HepG2 (cell line): ENCODE data around the gene CFAP97D1. TPM values are rescaled to one million over a fixed set of nuclear protein-coding genes. Genes with fewer than 3 reads are reported as not detected.

ENCODE experiments used
- FOXP4 ChIP-seq: sonication (generic); formaldehyde crosslinking; IDR thresholded peaks from 2 replicates; pipeline ENCODE4 v1.4.0; 2020; ENCODE audit warnings: missing genetic modification reagents
- GATAD2A ChIP-seq: IDR thresholded peaks from 2 replicates; pipeline ENCODE4 v1.6.1; 2016
- NFKB2 ChIP-seq: sonication (generic); formaldehyde crosslinking; IDR thresholded peaks from 2 replicates; pipeline ENCODE4 v1.4.0; 2020; ENCODE audit warnings: missing genetic modification reagents, borderline replicate concordance
- PHF5A ChIP-seq: IDR thresholded peaks from one replicate; pipeline ENCODE4 v1.6.1; 2018; ENCODE audit warnings: low read depth, missing genetic modification reagents; ENCODE audit not compliant: unreplicated experiment
- SNRNP70 ChIP-seq: fragments of 200-400 bp; formaldehyde crosslinking; IDR thresholded peaks from 2 replicates; pipeline ENCODE4 v1.6.1; 2017; ENCODE audit warnings: mild to moderate bottlenecking, low read depth, low read length, moderate library complexity
- U2AF2 ChIP-seq: fragments of 200-400 bp; formaldehyde crosslinking; IDR thresholded peaks from 2 replicates; pipeline ENCODE4 v1.6.1; 2017; ENCODE audit warnings: low read depth, mild to moderate bottlenecking, low read length
- ZNF512B ChIP-seq: sonication (generic); formaldehyde crosslinking; IDR thresholded peaks from 2 replicates; pipeline ENCODE4 v1.5.1; 2020; ENCODE audit warnings: missing genetic modification reagents, mild to moderate bottlenecking, borderline replicate concordance
- ZNF557 ChIP-seq: sonication (generic); formaldehyde crosslinking; IDR thresholded peaks from 2 replicates; pipeline ENCODE4 v1.4.0; 2020; ENCODE audit warnings: missing genetic modification reagents
- ZNF580 ChIP-seq: IDR thresholded peaks from 2 replicates; pipeline ENCODE4 v1.6.1; 2016; ENCODE audit warnings: low read depth, borderline replicate concordance
- ZNF615 ChIP-seq: sonication (generic); formaldehyde crosslinking; IDR thresholded peaks from 2 replicates; pipeline ENCODE4 v1.5.0; 2020; ENCODE audit warnings: mild to moderate bottlenecking, missing genetic modification reagents, borderline replicate concordance
- ZNF660 ChIP-seq: sonication (generic); formaldehyde crosslinking; IDR thresholded peaks from 2 replicates; pipeline ENCODE4 v1.5.1; 2020; ENCODE audit warnings: mild to moderate bottlenecking, low read depth, missing genetic modification reagents, borderline replicate concordance
- ZNF703 ChIP-seq: sonication (generic); formaldehyde crosslinking; IDR thresholded peaks from 2 replicates; pipeline ENCODE4 v1.5.1; 2020; ENCODE audit warnings: missing genetic modification reagents, mild to moderate bottlenecking, moderate library complexity, borderline replicate concordance
- ZNF749 ChIP-seq: sonication (generic); formaldehyde crosslinking; IDR thresholded peaks from 2 replicates; pipeline ENCODE4 v1.8.0; 2022; ENCODE audit warnings: mild to moderate bottlenecking, missing genetic modification reagents, moderate library complexity, borderline replicate concordance
- polyA plus RNA-seq, 8 experiments: library from polyadenylated mRNA; depleted of rRNA in 3 of 8; stranded (reverse) in 7 of 8; unstranded in 1 of 8; fragments of >200 nt; fragmentation: Illumina TruSeq in 4 of 8; extraction: Trizol in 4 of 8; gene quantifications; 2 replicates each; pipeline versions ENCODE4 v1.2.1 to v1.2.3, GENCODE V29; 2011 to 2016; ENCODE audit warnings: low read depth in 4 of 8, missing spikeins in 1 of 8, mixed read lengths in 1 of 8; ENCODE audit not compliant: insufficient read depth in 1 of 8
- total RNA-seq, 5 experiments: library from RNA; depleted of rRNA; stranded (reverse); fragments of >200 nt; fragmentation: Illumina TruSeq; extraction: Trizol; gene quantifications; 2 replicates each; pipeline ENCODE4 v1.2.3, GENCODE V29; 2016; ENCODE audit warnings: low read depth in 1 of 5
- TF ChIP-seq, protein P1 (sequence below): sonication (generic); formaldehyde crosslinking; IDR thresholded peaks from 2 replicates; pipeline ENCODE4 v1.8.0; 2022; ENCODE audit warnings: mild to moderate bottlenecking, missing genetic modification reagents; ENCODE audit not compliant: insufficient replicate concordance
- TF ChIP-seq, protein P2 (sequence below): sonication (generic); formaldehyde crosslinking; IDR thresholded peaks from 2 replicates; pipeline ENCODE4 v1.9.0; 2021; ENCODE audit warnings: mild to moderate bottlenecking, missing genetic modification reagents

Gene CFAP97D1
- total and polyA plus RNA-seq, 2 of the 13 experiments (the other 11 are each of a cell fraction or from before 2014, with no cell fraction given), result 0.02 TPM; not detected in 1

DNA sequence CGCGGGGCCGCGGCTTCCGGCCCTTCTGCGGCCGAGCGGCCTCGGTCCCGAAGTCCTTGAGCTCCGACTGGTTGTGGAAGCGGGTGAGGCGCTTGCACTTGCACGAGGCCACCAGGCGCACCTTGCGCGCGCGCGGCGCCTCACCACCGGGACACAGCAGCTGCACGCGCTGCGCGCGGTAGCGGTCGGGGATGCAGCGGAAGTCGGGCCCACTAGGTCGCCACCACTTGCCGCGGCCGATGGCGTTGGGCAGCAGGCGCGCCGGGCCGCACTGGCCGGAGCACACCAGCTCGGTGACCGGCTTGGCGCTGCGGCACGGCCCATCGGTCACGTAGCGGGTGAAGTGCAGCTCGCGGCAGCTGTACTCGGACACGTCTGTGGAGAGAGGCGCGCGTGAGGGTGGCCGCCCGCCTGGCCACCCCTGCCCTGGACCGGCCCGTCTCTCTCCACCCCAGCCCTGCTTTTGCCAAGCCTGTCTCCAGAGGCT, 24.8 kb upstream of the CFAP97D1 start (continued):
- TF ChIP-seq ZNF615 (CRISPR knock-in tag) (no peak), SNRNP70 (no peak), ZNF512B (no peak), ZNF557 (CRISPR knock-in tag) (no peak), ZNF580 (CRISPR knock-in tag) (no peak), U2AF2 (no peak), FOXP4 (CRISPR knock-in tag) (no peak), PHF5A (CRISPR knock-in tag) (no peak), ZNF660 (CRISPR knock-in tag) (no peak), ZNF749 (CRISPR knock-in tag) (no peak), NFKB2 (CRISPR knock-in tag) (no peak), GATAD2A (CRISPR knock-in tag) (no peak), ZNF703 (CRISPR knock-in tag) (no peak)
- TF ChIP-seq, protein P1, sequence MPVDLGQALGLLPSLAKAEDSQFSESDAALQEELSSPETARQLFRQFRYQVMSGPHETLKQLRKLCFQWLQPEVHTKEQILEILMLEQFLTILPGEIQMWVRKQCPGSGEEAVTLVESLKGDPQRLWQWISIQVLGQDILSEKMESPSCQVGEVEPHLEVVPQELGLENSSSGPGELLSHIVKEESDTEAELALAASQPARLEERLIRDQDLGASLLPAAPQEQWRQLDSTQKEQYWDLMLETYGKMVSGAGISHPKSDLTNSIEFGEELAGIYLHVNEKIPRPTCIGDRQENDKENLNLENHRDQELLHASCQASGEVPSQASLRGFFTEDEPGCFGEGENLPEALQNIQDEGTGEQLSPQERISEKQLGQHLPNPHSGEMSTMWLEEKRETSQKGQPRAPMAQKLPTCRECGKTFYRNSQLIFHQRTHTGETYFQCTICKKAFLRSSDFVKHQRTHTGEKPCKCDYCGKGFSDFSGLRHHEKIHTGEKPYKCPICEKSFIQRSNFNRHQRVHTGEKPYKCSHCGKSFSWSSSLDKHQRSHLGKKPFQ, result no peak
- TF ChIP-seq, protein P2, sequence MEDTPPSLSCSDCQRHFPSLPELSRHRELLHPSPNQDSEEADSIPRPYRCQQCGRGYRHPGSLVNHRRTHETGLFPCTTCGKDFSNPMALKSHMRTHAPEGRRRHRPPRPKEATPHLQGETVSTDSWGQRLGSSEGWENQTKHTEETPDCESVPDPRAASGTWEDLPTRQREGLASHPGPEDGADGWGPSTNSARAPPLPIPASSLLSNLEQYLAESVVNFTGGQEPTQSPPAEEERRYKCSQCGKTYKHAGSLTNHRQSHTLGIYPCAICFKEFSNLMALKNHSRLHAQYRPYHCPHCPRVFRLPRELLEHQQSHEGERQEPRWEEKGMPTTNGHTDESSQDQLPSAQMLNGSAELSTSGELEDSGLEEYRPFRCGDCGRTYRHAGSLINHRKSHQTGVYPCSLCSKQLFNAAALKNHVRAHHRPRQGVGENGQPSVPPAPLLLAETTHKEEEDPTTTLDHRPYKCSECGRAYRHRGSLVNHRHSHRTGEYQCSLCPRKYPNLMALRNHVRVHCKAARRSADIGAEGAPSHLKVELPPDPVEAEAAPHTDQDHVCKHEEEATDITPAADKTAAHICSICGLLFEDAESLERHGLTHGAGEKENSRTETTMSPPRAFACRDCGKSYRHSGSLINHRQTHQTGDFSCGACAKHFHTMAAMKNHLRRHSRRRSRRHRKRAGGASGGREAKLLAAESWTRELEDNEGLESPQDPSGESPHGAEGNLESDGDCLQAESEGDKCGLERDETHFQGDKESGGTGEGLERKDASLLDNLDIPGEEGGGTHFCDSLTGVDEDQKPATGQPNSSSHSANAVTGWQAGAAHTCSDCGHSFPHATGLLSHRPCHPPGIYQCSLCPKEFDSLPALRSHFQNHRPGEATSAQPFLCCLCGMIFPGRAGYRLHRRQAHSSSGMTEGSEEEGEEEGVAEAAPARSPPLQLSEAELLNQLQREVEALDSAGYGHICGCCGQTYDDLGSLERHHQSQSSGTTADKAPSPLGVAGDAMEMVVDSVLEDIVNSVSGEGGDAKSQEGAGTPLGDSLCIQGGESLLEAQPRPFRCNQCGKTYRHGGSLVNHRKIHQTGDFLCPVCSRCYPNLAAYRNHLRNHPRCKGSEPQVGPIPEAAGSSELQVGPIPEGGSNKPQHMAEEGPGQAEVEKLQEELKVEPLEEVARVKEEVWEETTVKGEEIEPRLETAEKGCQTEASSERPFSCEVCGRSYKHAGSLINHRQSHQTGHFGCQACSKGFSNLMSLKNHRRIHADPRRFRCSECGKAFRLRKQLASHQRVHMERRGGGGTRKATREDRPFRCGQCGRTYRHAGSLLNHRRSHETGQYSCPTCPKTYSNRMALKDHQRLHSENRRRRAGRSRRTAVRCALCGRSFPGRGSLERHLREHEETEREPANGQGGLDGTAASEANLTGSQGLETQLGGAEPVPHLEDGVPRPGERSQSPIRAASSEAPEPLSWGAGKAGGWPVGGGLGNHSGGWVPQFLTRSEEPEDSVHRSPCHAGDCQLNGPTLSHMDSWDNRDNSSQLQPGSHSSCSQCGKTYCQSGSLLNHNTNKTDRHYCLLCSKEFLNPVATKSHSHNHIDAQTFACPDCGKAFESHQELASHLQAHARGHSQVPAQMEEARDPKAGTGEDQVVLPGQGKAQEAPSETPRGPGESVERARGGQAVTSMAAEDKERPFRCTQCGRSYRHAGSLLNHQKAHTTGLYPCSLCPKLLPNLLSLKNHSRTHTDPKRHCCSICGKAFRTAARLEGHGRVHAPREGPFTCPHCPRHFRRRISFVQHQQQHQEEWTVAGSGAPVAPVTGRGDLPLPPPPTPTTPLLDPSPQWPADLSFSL (CRISPR knock-in tag), result no peak
